ENCODE results near the gene S100A3. TPM values are rescaled to one million over a fixed set of nuclear protein-coding genes. Genes with fewer than 3 reads are reported as not detected.
"Not testable (repeated sequence)": the region's sequence is repeated elsewhere in the genome, so short reads cannot be mapped to it uniquely, and the experiment has no call there.

The S100A3 gene
- total and polyA plus RNA-seq, 9 donors, result 0.48 to 2.5 (median 1.6) TPM; not detected in 4

DNA sequence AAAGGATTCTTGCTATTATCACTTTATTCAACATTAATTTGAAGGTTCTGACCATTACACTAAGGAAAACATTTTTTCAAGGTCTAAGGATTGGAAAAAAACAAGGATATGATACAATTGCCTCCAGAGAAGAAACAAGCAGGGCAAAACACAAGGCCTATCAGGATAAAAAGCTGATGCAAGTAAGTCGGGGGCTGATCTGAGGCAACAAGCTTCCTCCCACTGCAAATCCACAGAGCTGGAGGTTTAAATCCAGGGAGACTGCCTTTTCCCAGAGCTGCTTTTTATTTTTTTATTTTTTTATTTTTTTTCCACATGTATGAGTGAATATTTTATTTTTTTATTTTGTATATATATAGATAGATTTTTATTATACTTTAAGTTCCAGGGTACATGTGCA lies 35.9 kb upstream of the S100A3 start:
- no peaks in the 10 kb centered on the region for H3K27me3 ChIP-seq
- H3K27ac ChIP-seq, result peak overlapping the region; percentile 54 to 56
- no peak overlapping the region for H3K4me3 ChIP-seq
- no peaks in the 10 kb centered on the region for H3K36me3 ChIP-seq
- intact Hi-C loops (cut with DNase I), result no loop called here
- no peak for DNase-seq
- 4 to 31% (median 12%) methylated on average over 1 of the region's 1 CpG for WGBS, 3 donors
- peaks cover 15% of the 10 kb centered on the region for H3K4me1 ChIP-seq (ENCODE audit: insufficient read depth)
- TF ChIP-seq EP300 (IDR thresholded peaks at IDR 0.05) (no peak), POLR2A (IDR thresholded peaks at IDR 0.05) (no peak), CTCF (IDR thresholded peaks at IDR 0.05) (no peak)
- no peaks in the 10 kb centered on the region for H3K9me3 ChIP-seq

DNA sequence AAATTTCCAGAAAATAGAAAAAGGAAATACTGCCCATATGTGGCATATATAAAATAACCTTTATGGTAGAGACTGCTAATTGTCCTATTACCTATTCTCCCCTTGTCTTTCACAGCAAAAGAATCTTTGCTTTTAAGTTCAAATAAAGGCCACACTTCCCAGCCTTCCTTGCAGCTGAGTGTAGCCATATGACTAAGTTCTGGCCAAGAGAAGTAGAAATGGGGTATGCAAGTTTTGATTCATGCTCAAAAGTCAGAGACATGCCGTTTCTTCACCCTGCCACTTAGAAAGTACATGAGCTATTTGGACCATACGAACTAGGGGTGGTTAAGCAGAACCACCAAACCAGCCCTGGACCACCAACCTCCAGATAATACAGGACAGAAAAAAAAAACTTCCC lies 34.9 kb upstream of the S100A3 start:
- DNase-seq, result no peak
- no peak for TF ChIP-seq CTCF (IDR thresholded peaks at IDR 0.05)
- TF ChIP-seq POLR2A (IDR thresholded peaks at IDR 0.05), result no peak
- no peak for TF ChIP-seq EP300 (IDR thresholded peaks at IDR 0.05)
- Histone ChIP-seq H3K4me3 (no peak overlapping the region), H3K4me1 (ENCODE audit: insufficient read depth) (peaks cover 15% of the 10 kb centered on the region), H3K27me3 (no peaks in the 10 kb centered on the region), H3K36me3 (no peaks in the 10 kb centered on the region), H3K9me3 (no peaks in the 10 kb centered on the region), H3K27ac (no peak overlapping the region)
- intact Hi-C loops (cut with DNase I), result loop anchor here in 1 of 4 donors (5.0 kb wide), 1 partner anchor 33 kb away; the partner anchor contains the start of gene S100A14
- 31 to 48% (median 47%) methylated on average over 2 of the region's 2 CpGs for WGBS, 3 donors

GRCh38 chr1:153583514-153583913 lies 34.5 kb upstream of the S100A3 start:
- not testable (repeated sequence) for DNase-seq, H3K27me3 ChIP-seq, H3K9me3 ChIP-seq, H3K4me3 ChIP-seq, H3K36me3 ChIP-seq, H3K27ac ChIP-seq
- WGBS, 3 donors, result 38 to 61% (median 52%) methylated on average over 3 of the region's 3 CpGs
- intact Hi-C loops (cut with DNase I), result loop anchor here in 1 of 4 donors (5.0 kb wide), 1 partner anchor 34 kb away; the partner anchor contains the start of gene S100A14
- H3K4me1 ChIP-seq (ENCODE audit: insufficient read depth), result peaks cover 14% of the 10 kb centered on the region

DNA sequence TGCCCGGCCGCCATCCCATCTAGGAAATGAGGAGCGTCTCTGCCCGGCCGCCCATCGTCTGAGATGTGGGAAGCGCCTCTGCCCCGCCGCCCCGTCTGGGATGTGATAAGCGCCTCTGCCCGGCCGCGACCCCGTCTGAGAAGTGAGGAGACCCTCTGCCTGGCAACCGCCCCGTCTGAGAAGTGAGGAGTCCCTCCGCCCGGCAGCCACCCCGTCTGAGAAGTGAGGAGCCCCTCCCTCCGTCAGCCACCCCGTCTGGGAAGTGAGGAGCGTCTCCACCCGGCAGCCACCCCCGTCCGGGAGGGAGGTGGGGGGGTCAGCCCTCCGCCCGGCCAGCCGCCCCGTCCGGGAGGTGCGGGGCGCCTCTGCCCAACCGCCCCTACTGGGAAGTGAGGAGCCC lies 33.8 kb upstream of the S100A3 start:
- H3K4me3 ChIP-seq, H3K27ac ChIP-seq, DNase-seq, H3K9me3 ChIP-seq, H3K27me3 ChIP-seq, H3K36me3 ChIP-seq: not testable (repeated sequence)
- intact Hi-C loops (cut with DNase I), result loop anchor here in 1 of 4 donors (5.0 kb wide), 1 partner anchor 34 kb away; the partner anchor contains the start of gene S100A14
- WGBS, 3 donors, result 94 to 95% (median 95%) methylated on average over 15 to 34 of the region's 34 CpGs
- peaks cover 14% of the 10 kb centered on the region for H3K4me1 ChIP-seq (ENCODE audit: insufficient read depth)

DNA sequence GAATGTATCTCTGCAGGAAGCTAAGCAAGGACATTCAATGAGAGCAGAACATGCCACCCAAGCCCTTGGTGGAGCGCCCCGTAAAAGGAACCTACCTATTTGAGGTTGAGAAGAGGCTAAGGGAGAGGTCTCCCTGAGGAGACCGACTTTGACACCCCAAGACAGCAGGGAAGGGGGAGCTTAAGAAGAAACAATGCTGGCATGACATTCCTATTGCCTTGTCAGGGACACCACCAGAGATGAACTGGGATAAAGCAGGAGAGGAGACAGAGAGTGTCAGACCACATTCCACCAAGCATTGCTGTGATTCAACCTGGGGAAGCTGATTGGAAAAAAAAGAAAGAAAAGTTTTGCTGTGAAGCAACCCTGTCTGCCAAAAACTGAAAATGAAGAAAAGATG lies 29.9 kb upstream of the S100A3 start:
- H3K4me3 ChIP-seq, result no peak overlapping the region
- TF ChIP-seq CTCF (IDR thresholded peaks at IDR 0.05), result no peak
- TF ChIP-seq POLR2A (IDR thresholded peaks at IDR 0.05), result no peak
- no peak for TF ChIP-seq EP300 (IDR thresholded peaks at IDR 0.05)
- H3K9me3 ChIP-seq, result no peaks in the 10 kb centered on the region
- DNase-seq, result no peak
- WGBS, 3 donors, result 82 to 90% (median 87%) methylated on average over 3 of the region's 3 CpGs
- intact Hi-C loops (cut with DNase I), result loop anchor here in 2 of 4 donors (5.0 to 10.0 kb wide), 3 partner anchors 46 to 196 kb away; partner anchors contain the start of genes ILF2 (in 1 of the 2), S100A1 (in 1 of the 2), S100A13 (in 1 of the 2) and SLC27A3 (in 1 of the 2)
- peaks cover 1% of the 10 kb centered on the region for H3K4me1 ChIP-seq (ENCODE audit: insufficient read depth)
- no peak overlapping the region for H3K27ac ChIP-seq
- no peaks in the 10 kb centered on the region for H3K27me3 ChIP-seq
- H3K36me3 ChIP-seq, result no peaks in the 10 kb centered on the region
